HepG2 (cell line): ENCODE results near the gene RASIP1.

Source experiments
- FIP1L1 ChIP-seq: fragments of 200-400 bp; formaldehyde crosslinking; IDR thresholded peaks from 2 replicates; pipeline ENCODE4 v1.6.1; 2018; ENCODE audit warnings: low read depth, mild to moderate bottlenecking, low read length, moderate library complexity, borderline replicate concordance; ENCODE audit not compliant: insufficient read depth
- GATAD1 ChIP-seq: IDR thresholded peaks from 2 replicates; pipeline ENCODE4 v1.6.1; 2016; ENCODE audit warnings: missing genetic modification reagents, missing compliant biosample characterization
- HDAC2 ChIP-seq: sonication (generic); formaldehyde crosslinking; IDR thresholded peaks from 2 replicates; pipeline ENCODE4 v1.4.0; 2020; ENCODE audit warnings: missing genetic modification reagents
- KDM4B ChIP-seq: sonication (generic); formaldehyde crosslinking; IDR thresholded peaks from 2 replicates; pipeline ENCODE4 v1.4.0; 2020; ENCODE audit warnings: missing genetic modification reagents
- KLF16 ChIP-seq, 2 experiments: sonication (generic) in 1 of 2; formaldehyde crosslinking in 1 of 2; IDR thresholded peaks; 2 replicates each; pipeline versions ENCODE4 v1.6.1 to v1.8.0; 2016 to 2023; ENCODE audit warnings: missing genetic modification reagents in 2 of 2, missing compliant biosample characterization in 1 of 2
- NFE2 ChIP-seq: sonication (generic); formaldehyde crosslinking; IDR thresholded peaks from 2 replicates; pipeline ENCODE4 v1.4.0; 2020; ENCODE audit warnings: missing genetic modification reagents
- PRMT3 ChIP-seq: sonication (generic); formaldehyde crosslinking; IDR thresholded peaks from 2 replicates; pipeline ENCODE4 v1.8.1; 2022; ENCODE audit warnings: low read depth, mild to moderate bottlenecking, moderate library complexity, missing genetic modification reagents, borderline replicate concordance
- RNF219 ChIP-seq: sonication (generic); formaldehyde crosslinking; IDR thresholded peaks from 2 replicates; pipeline ENCODE4 v1.5.0; 2020; ENCODE audit warnings: mild to moderate bottlenecking, missing genetic modification reagents
- RXRB ChIP-seq: IDR thresholded peaks from 2 replicates; pipeline ENCODE4 v1.6.1; 2016; ENCODE audit warnings: borderline replicate concordance, missing genetic modification reagents, missing compliant biosample characterization
- SNRNP70 ChIP-seq: fragments of 200-400 bp; formaldehyde crosslinking; IDR thresholded peaks from 2 replicates; pipeline ENCODE4 v1.6.1; 2017; ENCODE audit warnings: mild to moderate bottlenecking, low read depth, low read length, moderate library complexity
- ZBTB34 ChIP-seq: sonication (generic); formaldehyde crosslinking; IDR thresholded peaks from 2 replicates; pipeline ENCODE4 v1.8.0; 2022; ENCODE audit warnings: mild to moderate bottlenecking, missing genetic modification reagents
- ZNF142 ChIP-seq: sonication (generic); formaldehyde crosslinking; IDR thresholded peaks from 2 replicates; pipeline ENCODE4 v1.4.0; 2020; ENCODE audit warnings: missing genetic modification reagents
- ZNF614 ChIP-seq: IDR thresholded peaks from 2 replicates; pipeline ENCODE4 v1.6.1; 2018; ENCODE audit warnings: missing biosample characterization, missing genetic modification reagents, inconsistent platforms, borderline replicate concordance
- ZNF672 ChIP-seq: sonication (generic); formaldehyde crosslinking; IDR thresholded peaks from 2 replicates; pipeline ENCODE4 v1.8.1; 2022; ENCODE audit warnings: missing genetic modification reagents

GRCh38 chr19:48741129-48741999, 954 bp upstream of the RASIP1 start:
- TF ChIP-seq RXRB (CRISPR knock-in tag) (no peak), ZNF614 (CRISPR knock-in tag) (no peak), RNF219 (CRISPR knock-in tag) (no peak), KLF16 (CRISPR knock-in tag; IDR thresholded peaks at IDR 0.05) (no peak), SNRNP70 (no peak), PRMT3 (CRISPR knock-in tag) (no peak), NFE2 (CRISPR knock-in tag) (no peak), ZNF142 (CRISPR knock-in tag) (no peak), GATAD1 (CRISPR knock-in tag) (no peak), ZBTB34 (no peak), HDAC2 (CRISPR knock-in tag) (no peak), FIP1L1 (no peak), KDM4B (CRISPR knock-in tag) (no peak), ZNF672 (no peak)
